Kidney tubule cell (primary cell): Measurements from ENCODE around the gene CDT1.
A peak's percentile ranks its signal among the peaks of the same experiment; 100 is the strongest.

Experiments
- DNase-seq: peaks from one replicate; pipeline ENCODE4 v3.0.0-alpha.2; 2018; ENCODE audit warnings: low spot score

The CDT1 gene

GRCh38 chr16:88804552-88805339 lies 1.2 kb downstream of the CDT1 start:
- DNase-seq = peak; percentile 52

- no peak for DNase-seq
Observed at GRCh38 chr16:88805340-88805715, 1.7 kb downstream of the CDT1 start.

- no peak for DNase-seq
Observed at GRCh38 chr16:88805887-88806393, 2.4 kb downstream of the CDT1 start.

- DNase-seq = no peak
Observed at GRCh38 chr16:88806491-88807111, 3.0 kb downstream of the CDT1 start.

- no peak for DNase-seq
Observed at GRCh38 chr16:88807142-88807625, 3.6 kb downstream of the CDT1 start.

GRCh38 chr16:88807626-88808453 lies 4.3 kb downstream of the CDT1 start:
- no peak for DNase-seq

- DNase-seq = no peak
Observed at GRCh38 chr16:88809068-88809675, 5.6 kb downstream of the CDT1 start.

- no peak for DNase-seq
Observed at GRCh38 chr16:88809676-88810165, 6.1 kb downstream of the CDT1 start.

- DNase-seq = peak; percentile 62
Observed at GRCh38 chr16:88810166-88810911, 6.8 kb downstream of the CDT1 start.

- DNase-seq = peak; percentile 82
Observed at GRCh38 chr16:88810912-88811768, 7.6 kb downstream of the CDT1 start.

- DNase-seq = peak; percentile 93
Observed at GRCh38 chr16:88811769-88812512, 8.4 kb downstream of the CDT1 start, which contains the start of gene APRT. Gene APRT (minus strand): TSS chr16:88811928. CDS start chr16:88811899, 29 bp downstream.

GRCh38 chr16:88812513-88813268 lies 9.1 kb downstream of the CDT1 start:
- no peak for DNase-seq

GRCh38 chr16:88813269-88814143 lies 9.9 kb downstream of the CDT1 start:
- DNase-seq = no peak

- no peak for DNase-seq
Observed at GRCh38 chr16:88814144-88814502, 10.5 kb downstream of the CDT1 start.

GRCh38 chr16:88815227-88815626 lies 11.6 kb downstream of the CDT1 start:
- DNase-seq = no peak

GRCh38 chr16:88815901-88816589 lies 12.5 kb downstream of the CDT1 start:
- DNase-seq = peak; percentile 50
